Right atrium auricular region (tissue), 2 donors: ENCODE results near the gene LEP. TPM values are rescaled to one million over a fixed set of nuclear protein-coding genes. Genes with fewer than 3 reads are reported as not detected.

Experiments used
- DNase-seq: peaks from one replicate; pipeline ENCODE4 v3.0.0-alpha.2; 2019; ENCODE audit warnings: low spot score
- H3K27ac ChIP-seq, 2 donors: fragments of 200-600 bp; sonication (generic); 1 replicate in 1 of 2; 2 replicates in 1 of 2; pipeline ENCODE4 v1.5.1; 2016 to 2019
- H3K27me3 ChIP-seq, 2 donors: fragments of 200-600 bp; sonication (generic); one replicate each; pipeline versions ENCODE4 v1.5.1 to v1.6.0; 2017 to 2019
- H3K36me3 ChIP-seq: fragments of 200-600 bp; sonication (generic); one replicate; pipeline ENCODE4 v1.5.1; 2016
- H3K4me1 ChIP-seq, 2 donors: fragments of 200-600 bp; sonication (generic); one replicate each; pipeline versions ENCODE4 v1.5.1 to v1.6.0; 2017 to 2019
- H3K4me3 ChIP-seq, 2 donors: fragments of 200-600 bp; sonication (generic); 1 replicate in 1 of 2; 2 replicates in 1 of 2; pipeline ENCODE4 v1.5.1; 2017 to 2019; ENCODE audit warnings: mild to moderate bottlenecking in 1 of 2, moderate library complexity in 1 of 2
- H3K9me3 ChIP-seq, 2 donors: fragments of 200-600 bp; sonication (generic); one replicate each; pipeline ENCODE4 v1.5.1; 2019
- CTCF ChIP-seq, 2 donors: fragments of 200-600 bp; sonication (generic); IDR thresholded peaks; one replicate each; pipeline ENCODE4 v1.5.1; 2019; ENCODE audit warnings: antibody characterized with exemption in 2 of 2
- total RNA-seq, 2 donors: library from RNA; depleted of rRNA; stranded (reverse); fragments of >200 nt; gene quantifications; one replicate each; pipeline ENCODE4 v1.1.0, GENCODE V29; 2016

The LEP gene
- total RNA-seq, 2 donors from 2014 or later, result 0.22 to 2.2 TPM

- Histone ChIP-seq H3K27me3 (no peaks in the 10 kb centered on the region), H3K36me3 (no peaks in the 10 kb centered on the region), H3K4me1 (no peaks in the 10 kb centered on the region), H3K27ac (no peak overlapping the region), H3K4me3 (no peak overlapping the region), H3K9me3 (no peaks in the 10 kb centered on the region)
- no peak for TF ChIP-seq CTCF (IDR thresholded peaks at IDR 0.05)
- no peak for DNase-seq
These were observed 19.2 kb downstream of the LEP start for GRCh38 chr7:128260069-128260795.

GRCh38 chr7:128262273-128263028 is 21.4 kb downstream of the LEP start:
- no peaks in the 10 kb centered on the region for H3K9me3 ChIP-seq
- H3K4me3 ChIP-seq, result no peak overlapping the region
- DNase-seq, result no peak
- H3K36me3 ChIP-seq, result no peaks in the 10 kb centered on the region
- H3K4me1 ChIP-seq, result peaks cover 0 to 11% of the 10 kb centered on the region in 2 donors
- H3K27ac ChIP-seq, result no peak overlapping the region
- TF ChIP-seq CTCF (IDR thresholded peaks at IDR 0.05), result no peak
- no peaks in the 10 kb centered on the region for H3K27me3 ChIP-seq

GRCh38 chr7:128263420-128263819 is 22.3 kb downstream of the LEP start:
- no peaks in the 10 kb centered on the region for H3K27me3 ChIP-seq
- no peak for DNase-seq

GRCh38 chr7:128264477-128264876 is 23.4 kb downstream of the LEP start:
- H3K27me3 ChIP-seq, result no peaks in the 10 kb centered on the region
- peaks cover 0 to 12% of the 10 kb centered on the region in 2 donors for H3K4me1 ChIP-seq
- H3K9me3 ChIP-seq, result no peaks in the 10 kb centered on the region
- TF ChIP-seq CTCF (IDR thresholded peaks at IDR 0.05), result no peak
- H3K27ac ChIP-seq, result no peak overlapping the region
- H3K36me3 ChIP-seq, result no peaks in the 10 kb centered on the region
- no peak for DNase-seq
- H3K4me3 ChIP-seq, result no peak overlapping the region

More at GRCh38 chr7:128263420-128263819, 22.3 kb downstream of the LEP start:
- TF ChIP-seq CTCF (IDR thresholded peaks at IDR 0.05), result no peak
- Histone ChIP-seq H3K27ac (no peak overlapping the region), H3K36me3 (no peaks in the 10 kb centered on the region), H3K4me1 (peaks cover 0 to 12% of the 10 kb centered on the region in 2 donors), H3K4me3 (no peak overlapping the region), H3K9me3 (no peaks in the 10 kb centered on the region)

- H3K27me3 ChIP-seq, result no peaks in the 10 kb centered on the region
- H3K9me3 ChIP-seq, result no peaks in the 10 kb centered on the region
- DNase-seq, result no peak
- peaks cover 0 to 12% of the 10 kb centered on the region in 2 donors for H3K4me1 ChIP-seq
- no peak overlapping the region for H3K27ac ChIP-seq
- TF ChIP-seq CTCF (IDR thresholded peaks at IDR 0.05), result no peak
- H3K4me3 ChIP-seq, result no peak overlapping the region
- no peaks in the 10 kb centered on the region for H3K36me3 ChIP-seq
These were observed 24.3 kb downstream of the LEP start for GRCh38 chr7:128265156-128265905.
